B cell (primary cell): ENCODE measurements around the gene SEC22B. TPM values are rescaled to one million over a fixed set of nuclear protein-coding genes. Genes with fewer than 3 reads are reported as not detected.
"Not testable (repeated sequence)": the region's sequence is repeated elsewhere in the genome, so short reads cannot be mapped to it uniquely, and the experiment has no call there.

Experiments
- ATAC-seq: fragments of 200-7000 bp; cut with Tn5 transposase; one replicate; pipeline ENCODE4 v1.10.0; 2021; ENCODE audit warnings: low read depth, mild to moderate bottlenecking, moderate number of reproducible peaks, moderate library complexity
- CTCF ChIA-PET: fragments of 350-600 bp; sonication (Branson Sonifier 250); formaldehyde crosslinking; loops from one replicate; lab custom pipeline; 2021; ENCODE audit warnings: antibody characterized with exemption, inconsistent platforms; lab: Charles Lee
- POLR2A ChIA-PET: fragments of 350-600 bp; sonication (Branson Sonifier 250); formaldehyde crosslinking; loops from one replicate; lab custom pipeline; 2021; ENCODE audit warnings: antibody characterized with exemption; lab: Charles Lee
- DNase-seq: peaks from one replicate; pipeline ENCODE4 v3.0.0; 2013
- H2AFZ ChIP-seq: 2 replicates; pipeline ENCODE4 v1.6.1; 2012; ENCODE audit warnings: mild to moderate bottlenecking, low read depth, low read length; ENCODE audit not compliant: insufficient read depth, poor library complexity, severe bottlenecking
- H3K27ac ChIP-seq, 2 donors: 1 replicate in 1 of 2; 2 replicates in 1 of 2; pipeline ENCODE4 v1.5.1; 2012 to 2013; ENCODE audit warnings: low read length in 2 of 2, mild to moderate bottlenecking in 2 of 2, moderate library complexity in 1 of 2
- H3K27me3 ChIP-seq, 4 experiments: fragments of 200-600 bp in 1 of 4; sonication (generic) in 1 of 4; replicated peaks in 1 of 4; 1 replicate in 2 of 4; 2 replicates in 2 of 4; pipeline versions ENCODE4 v1.6.1 to v1.7.0; 2013 to 2016; ENCODE audit warnings: low read length in 3 of 4, mild to moderate bottlenecking in 2 of 4, mixed read lengths in 1 of 4, moderate library complexity in 1 of 4; ENCODE audit not compliant: insufficient read depth in 4 of 4, control insufficient read depth in 3 of 4; ENCODE audit errors: control extremely low read depth in 1 of 4
- H3K36me3 ChIP-seq, 2 experiments: replicated peaks in 1 of 2; 1 replicate in 1 of 2; 2 replicates in 1 of 2; pipeline versions ENCODE4 v1.6.1 to v1.7.1; 2013; ENCODE audit warnings: low read length in 1 of 2; ENCODE audit not compliant: insufficient read depth in 2 of 2, control insufficient read depth in 1 of 2; ENCODE audit errors: control extremely low read depth in 1 of 2, extremely low read depth in 1 of 2
- H3K4me1 ChIP-seq, 2 donors: fragments of 200-600 bp in 1 of 2; sonication (generic) in 1 of 2; 1 replicate in 1 of 2; 2 replicates in 1 of 2; pipeline versions ENCODE4 v1.5.1 to v1.6.1; 2013 to 2017; ENCODE audit warnings: low read length in 2 of 2; ENCODE audit not compliant: control insufficient read depth in 2 of 2, insufficient read depth in 2 of 2
- H3K4me2 ChIP-seq: replicated peaks from 2 replicates; pipeline ENCODE3; 2012; ENCODE audit warnings: mild to moderate bottlenecking, low read depth, low read length; ENCODE audit not compliant: poor library complexity, severe bottlenecking
- H3K4me3 ChIP-seq, 5 experiments: fragments of 200-600 bp in 1 of 5; sonication (generic) in 1 of 5; 1 replicate in 3 of 5; 2 replicates in 2 of 5; pipeline versions ENCODE4 v1.5.1 to v1.7.0; 2011 to 2016; ENCODE audit warnings: low read length in 4 of 5, mild to moderate bottlenecking in 4 of 5, low read depth in 2 of 5, control low read depth in 1 of 5, moderate library complexity in 1 of 5; ENCODE audit not compliant: insufficient read depth in 1 of 5; ENCODE audit errors: control extremely low read depth in 1 of 5, extremely low read depth in 1 of 5
- H3K79me2 ChIP-seq: fragments of 200-600 bp; sonication (generic); one replicate; pipeline ENCODE4 v1.6.0; 2016; ENCODE audit warnings: low read length; ENCODE audit not compliant: control insufficient read depth, insufficient read depth
- H3K9ac ChIP-seq: fragments of 200-600 bp; sonication (generic); 2 replicates; pipeline ENCODE4 v1.6.1; 2017; ENCODE audit warnings: mild to moderate bottlenecking, low read length, moderate library complexity
- H3K9me3 ChIP-seq, 3 donors: one replicate each; pipeline versions ENCODE4 v1.6.1 to v1.7.1; 2013; ENCODE audit warnings: low read length in 2 of 3; ENCODE audit not compliant: control insufficient read depth in 2 of 3, insufficient read depth in 1 of 3; ENCODE audit errors: control extremely low read depth in 1 of 3
- H4K20me1 ChIP-seq: 2 replicates; pipeline ENCODE4 v1.6.0; 2012; ENCODE audit warnings: mild to moderate bottlenecking, low read length; ENCODE audit not compliant: insufficient read depth, control insufficient read depth, poor library complexity, severe bottlenecking
- H3K27ac Mint-ChIP-seq: one replicate; pipeline ENCODE4 v1.8.0; 2021; ENCODE audit warnings: mixed read lengths
- H3K27me3 Mint-ChIP-seq: one replicate; pipeline ENCODE4 v1.8.0; 2021; ENCODE audit warnings: mixed read lengths
- H3K4me1 Mint-ChIP-seq: one replicate; pipeline ENCODE4 v1.8.0; 2021; ENCODE audit warnings: mixed read lengths
- H3K4me3 Mint-ChIP-seq: one replicate; pipeline ENCODE4 v1.8.0; 2021; ENCODE audit warnings: mixed read lengths
- H3K9me3 Mint-ChIP-seq: one replicate; pipeline ENCODE4 v1.8.0; 2022; ENCODE audit warnings: mixed read lengths; ENCODE audit not compliant: insufficient read depth
- WGBS: methylation state at CpG from one replicate; pipeline ENCODE4 v1.1.5; 2013; ENCODE audit warnings: missing lambda C conversion rate; ENCODE audit not compliant: insufficient coverage; 5-methylcytosine and 5-hydroxymethylcytosine counted together
- intact Hi-C: fragments of 100-400 bp; cut with micrococcal nuclease; formaldehyde crosslinking; loops from one replicate; pipeline ENCODE4 v1.10.0; 2022
- polyA plus RNA-seq: library from polyadenylated mRNA; depleted of rRNA; stranded (reverse); fragments of >200 nt; gene quantifications from 2 replicates; pipeline ENCODE4 v1.2.3, GENCODE V29; 2012
- total RNA-seq, 2 donors: library from RNA; stranded (reverse); fragments of 120-200 nt in 1 of 2; gene quantifications; 1 replicate in 1 of 2; 2 replicates in 1 of 2; pipeline versions ENCODE4 v1.2.3 to v1.2.4, GENCODE V29; 2013 to 2022

Gene SEC22B
- total and polyA plus RNA-seq, 2 donors (not counting 1 experiment from before 2014, with no cell fraction given): 6.5 to 33.0 TPM

DNA sequence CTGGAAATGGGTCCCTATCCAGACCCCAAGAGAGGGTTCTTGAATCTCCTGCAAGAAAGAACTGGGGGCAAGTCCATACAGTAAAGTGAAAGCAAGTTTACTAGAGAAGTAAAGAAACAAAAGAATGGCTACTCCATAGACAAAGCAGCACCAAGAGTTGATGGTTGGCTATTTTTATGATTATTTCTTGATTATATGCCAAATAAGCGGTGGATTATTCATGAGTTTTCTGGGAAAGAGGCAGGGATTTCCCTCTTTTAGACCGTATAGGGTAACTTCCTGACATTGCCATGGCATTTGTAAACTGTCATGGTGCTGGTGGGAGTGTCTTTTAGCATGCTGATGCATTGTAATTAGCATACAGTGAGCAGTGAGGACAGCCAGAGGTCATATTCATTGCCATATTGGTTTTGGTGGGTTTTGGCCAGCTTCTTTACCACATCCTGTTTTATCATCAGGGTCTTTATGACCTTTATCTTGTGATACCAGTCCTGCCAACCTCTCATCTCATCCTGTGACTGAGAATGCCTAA lies 5.9 kb upstream of the SEC22B start:
- H3K4me3 ChIP-seq, H3K9me3 ChIP-seq, H3K27ac ChIP-seq, H3K4me1 Mint-ChIP-seq, CTCF ChIA-PET, H3K4me1 ChIP-seq, H3K79me2 ChIP-seq, ATAC-seq, H3K9ac ChIP-seq, H3K27ac Mint-ChIP-seq, H3K4me2 ChIP-seq, H3K27me3 ChIP-seq, H3K4me3 Mint-ChIP-seq, H2AFZ ChIP-seq, H3K36me3 ChIP-seq, DNase-seq, H4K20me1 ChIP-seq, POLR2A ChIA-PET, intact Hi-C loops, H3K9me3 Mint-ChIP-seq: not testable (repeated sequence)
- WGBS: no CpG with 5 or more reads among the region's 2 CpGs
- H3K27me3 Mint-ChIP-seq: peaks cover 11% of the 10 kb centered on the region

DNA sequence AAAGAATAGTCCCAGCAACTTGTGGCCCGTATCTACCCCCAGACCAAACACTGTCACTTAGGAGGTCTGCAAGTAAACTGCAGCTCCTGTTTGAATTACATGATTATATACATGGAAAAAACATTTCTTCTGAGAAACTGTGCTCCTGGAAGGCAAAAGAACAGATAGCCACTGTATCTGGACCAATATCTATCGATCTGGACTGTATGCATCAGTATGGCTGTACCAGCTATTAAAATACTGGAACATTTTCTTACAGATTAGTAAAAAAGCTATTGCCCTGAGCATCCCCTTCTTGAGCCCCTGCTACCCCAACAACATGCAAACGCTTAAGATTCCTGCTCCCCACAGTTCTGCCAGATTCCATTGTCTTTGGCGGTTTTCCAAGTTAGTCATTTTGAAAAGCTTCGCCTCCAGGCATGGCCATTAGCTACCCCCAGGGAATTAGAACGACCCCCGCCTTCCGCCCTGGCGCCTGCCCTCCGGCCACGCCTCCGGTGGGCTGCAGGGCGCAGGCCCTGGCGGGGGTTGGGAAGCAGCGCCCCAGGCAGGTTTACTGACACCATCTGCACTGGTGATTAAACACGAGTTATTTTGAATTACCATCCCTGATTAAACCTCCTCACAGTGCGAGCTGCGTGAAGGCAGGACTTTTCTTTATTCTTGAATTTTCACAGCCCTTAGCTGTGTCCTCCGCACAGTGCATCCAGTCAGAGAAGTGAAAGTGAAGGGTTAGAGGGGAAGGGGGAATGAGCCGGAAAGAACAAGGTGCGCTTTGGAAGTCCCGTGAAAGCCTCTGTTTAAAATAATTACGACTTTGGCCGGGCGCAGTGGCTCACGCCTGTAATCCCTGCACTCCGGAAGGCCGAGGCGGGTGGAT lies 3.7 kb upstream of the SEC22B start:
- peak; percentile 3 for DNase-seq
- 41% methylated on average over 8 of the region's 29 CpGs for WGBS
- H3K4me1 ChIP-seq, intact Hi-C loops, H3K27ac Mint-ChIP-seq, H3K9me3 Mint-ChIP-seq, H3K9ac ChIP-seq, ATAC-seq, H3K36me3 ChIP-seq, H3K27me3 Mint-ChIP-seq, POLR2A ChIA-PET, H3K4me2 ChIP-seq, CTCF ChIA-PET, H3K9me3 ChIP-seq, H3K27ac ChIP-seq, H3K27me3 ChIP-seq, H4K20me1 ChIP-seq: not testable (repeated sequence)
- Histone ChIP-seq H3K79me2 (peaks cover 18% of the 10 kb centered on the region), H2AFZ (peak overlapping the region; percentile 46), H3K4me3 (peak overlapping the region in 2 of 5 experiments; percentile 19 to 37)
- Mint-ChIP-seq H3K4me1 (peaks cover 12% of the 10 kb centered on the region), H3K4me3 (peak overlapping the region; percentile 54)
